Esophagus (tissue), 2 donors: ENCODE data around the gene MRGPRG. TPM values are rescaled to one million over a fixed set of nuclear protein-coding genes. Genes with fewer than 3 reads are reported as not detected.

Experiments
- polyA plus RNA-seq, 2 donors: library from polyadenylated mRNA; stranded (reverse); fragments of 200-250 nt; gene quantifications; one replicate each; pipeline ENCODE4 v1.2.3, GENCODE V29; 2013
- donor health status: healthy with polysubstance abuse.
- donor health status: Bipolar disorder and iron deficiency.

MRGPRG gene
- polyA plus RNA-seq, 2 donors = not detected

Other genes starting within 250 kb of the MRGPRG start
- gene NAP1L4, start 226.5 kb downstream of the MRGPRG start, polyA plus RNA-seq = 10 to 100 TPM; 66.0 to 68.6 TPM
- 10 to 100 TPM; 22.8 to 29.0 TPM for gene CARS1, start 161.4 kb downstream of the MRGPRG start, polyA plus RNA-seq
- gene OSBPL5, start 53.5 kb downstream of the MRGPRG start, polyA plus RNA-seq = 10 to 100 TPM; 10.4 to 12.6 TPM
- gene MRGPRE, start 13.6 kb upstream of the MRGPRG start, polyA plus RNA-seq = not detected
- gene ZNF195, start 160.3 kb upstream of the MRGPRG start, polyA plus RNA-seq = 1 to 10 TPM; 7.4 to 9.5 TPM